ENCODE data around the gene CALR3. TPM values are rescaled to one million over a fixed set of nuclear protein-coding genes. Genes with fewer than 3 reads are reported as not detected.

The CALR3 gene
- total and polyA plus RNA-seq, 2 of the 13 experiments (the other 11 are each of a cell fraction or from before 2014, with no cell fraction given): not detected

DNA sequence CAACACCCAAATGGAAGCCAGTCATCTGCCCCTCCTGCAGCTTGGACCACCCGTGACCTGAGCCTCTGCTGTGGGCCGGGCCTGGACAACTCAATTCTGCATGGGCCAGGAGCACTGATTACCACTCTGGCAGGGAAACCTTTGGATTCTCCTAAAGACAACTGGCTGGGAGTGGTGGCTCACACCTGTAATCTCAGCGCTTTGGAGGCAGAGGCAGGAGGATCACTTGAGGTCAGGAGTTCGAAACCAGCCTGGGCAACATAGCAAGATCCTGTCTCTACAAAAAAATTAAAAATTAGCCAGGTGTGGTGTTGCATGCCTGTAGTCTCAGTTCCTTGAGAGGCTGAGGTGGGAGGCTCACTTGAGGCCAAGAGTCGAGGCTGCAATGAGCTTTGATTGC lies 30.7 kb downstream of the CALR3 start:
- no peak overlapping the region for H3K9ac ChIP-seq (ENCODE audit: insufficient read depth, low read depth, low read length)
- no peak overlapping the region for H3K4me3 ChIP-seq (replicated peaks in 1 of 3; ENCODE audit: insufficient read depth in 1 of 3, low read depth in 2 of 3, low read length in 3 of 3)
- H3K36me3 ChIP-seq (replicated peaks in 1 of 2; ENCODE audit: control insufficient read depth in 1 of 2, insufficient read depth in 2 of 2, low read length in 2 of 2): no peaks in the 10 kb centered on the region; a peak in 2 of 5 replicates
- H3K27me3 ChIP-seq (ENCODE audit: control insufficient read depth in 1 of 2, insufficient read depth in 2 of 2, low read length in 2 of 2): no peaks in the 10 kb centered on the region
- in situ Hi-C loops (cut with HindIII; ENCODE audit: extremely low pct_ligation_motif_present, low pct_unique_long_range_greater_than_20kb) (no loop called here), intact Hi-C loops (cut with micrococcal nuclease; ENCODE audit: unreplicated experiment) (loop anchor here (2.0 kb wide), 2 partner anchors 18 to 32 kb away; partner anchors contain the start of genes C19orf44 and CALR3)
- ChIA-PET POLR2A (interaction anchor here (1.3 kb wide), 1 partner anchor 28 kb away, joined by 4 read pairs; no protein-coding TSS in a partner anchor), CTCF (ENCODE audit: low intra/inter-chr PET ratio, low total read pairs) (no interaction called here)
- no peak for FAIRE-seq
- no peak overlapping the region for H2AFZ ChIP-seq (ENCODE audit: low read length)
- peaks cover 87% of the 10 kb centered on the region for H3K79me2 ChIP-seq (ENCODE audit: insufficient read depth, low read length)
- H3K27ac ChIP-seq (ENCODE audit: extremely low read length, insufficient read depth, low read length): no peak overlapping the region
- no peaks in the 10 kb centered on the region for H3K9me3 ChIP-seq (ENCODE audit: low read length)
- H3K4me1 ChIP-seq (ENCODE audit: insufficient read depth, low read length): peaks cover 87% of the 10 kb centered on the region
- WGBS (ENCODE audit: low lambda C conversion rate): over 99% methylated on average over 4 of the region's 5 CpGs
- no peak for DNase-seq (ENCODE audit: low spot score)
- no peak overlapping the region for H3K4me2 ChIP-seq (ENCODE audit: low read depth, low read length)
- no peak for ATAC-seq
- no TSS peak for BruUV-seq (replicated peaks)
- peaks cover 23% of the 10 kb centered on the region for H4K20me1 ChIP-seq (ENCODE audit: insufficient read depth, low read length)
- no peak for TF ChIP-seq BHLHE40 (IDR thresholded peaks at IDR 0.05; ENCODE audit: low read length)
- TF ChIP-seq MXD3 (CRISPR knock-in tag; IDR thresholded peaks at IDR 0.05): no peak
- TF ChIP-seq, protein P1, sequence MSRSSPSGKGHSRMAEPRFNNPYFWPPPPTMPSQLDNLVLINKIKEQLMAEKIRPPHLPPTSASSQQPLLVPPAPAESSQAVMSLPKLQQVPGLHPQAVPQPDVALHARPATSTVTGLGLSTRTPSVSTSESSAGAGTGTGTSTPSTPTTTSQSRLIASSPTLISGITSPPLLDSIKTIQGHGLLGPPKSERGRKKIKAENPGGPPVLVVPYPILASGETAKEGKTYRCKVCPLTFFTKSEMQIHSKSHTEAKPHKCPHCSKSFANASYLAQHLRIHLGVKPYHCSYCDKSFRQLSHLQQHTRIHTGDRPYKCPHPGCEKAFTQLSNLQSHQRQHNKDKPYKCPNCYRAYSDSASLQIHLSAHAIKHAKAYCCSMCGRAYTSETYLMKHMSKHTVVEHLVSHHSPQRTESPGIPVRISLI (CRISPR knock-in tag; IDR thresholded peaks at IDR 0.05; ENCODE audit: borderline replicate concordance): no peak
- TF ChIP-seq ZNF713 (CRISPR knock-in tag; IDR thresholded peaks at IDR 0.05): no peak
- no peak for TF ChIP-seq ZBTB26 (CRISPR knock-in tag; IDR thresholded peaks at IDR 0.05; ENCODE audit: borderline replicate concordance)
- TF ChIP-seq ZNF331 (CRISPR knock-in tag; IDR thresholded peaks at IDR 0.05): no peak
- TF ChIP-seq ZC3H13 (CRISPR knock-in tag; IDR thresholded peaks at IDR 0.05): 0 out of 2 replicates have a peak, but pooled peaks have one; percentile 31
- no peak for TF ChIP-seq SALL1 (CRISPR knock-in tag; IDR thresholded peaks at IDR 0.05)
- TF ChIP-seq NONO (IDR thresholded peaks at IDR 0.05): no peak
- TF ChIP-seq NONO (CRISPR knock-in tag; conservative IDR thresholded peaks at IDR 0.05): no peak
- TF ChIP-seq ZNF550 (CRISPR knock-in tag; IDR thresholded peaks at IDR 0.05; ENCODE audit: borderline replicate concordance): no peak
- TF ChIP-seq ZFP90 (CRISPR knock-in tag; IDR thresholded peaks at IDR 0.05; ENCODE audit: borderline replicate concordance): no peak
- no peak for TF ChIP-seq ZBTB7B (CRISPR knock-in tag; IDR thresholded peaks at IDR 0.05)
- TF ChIP-seq DR1 (CRISPR knock-in tag; IDR thresholded peaks at IDR 0.05): no peak
- TF ChIP-seq ZNF121 (CRISPR knock-in tag; IDR thresholded peaks at IDR 0.05): peak; percentile 64
- TF ChIP-seq ZNF101 (CRISPR knock-in tag; IDR thresholded peaks at IDR 0.05; ENCODE audit: borderline replicate concordance, low read depth): no peak
- no peak for TF ChIP-seq FOXO1 (CRISPR knock-in tag; IDR thresholded peaks at IDR 0.05)
- TF ChIP-seq, protein P2, sequence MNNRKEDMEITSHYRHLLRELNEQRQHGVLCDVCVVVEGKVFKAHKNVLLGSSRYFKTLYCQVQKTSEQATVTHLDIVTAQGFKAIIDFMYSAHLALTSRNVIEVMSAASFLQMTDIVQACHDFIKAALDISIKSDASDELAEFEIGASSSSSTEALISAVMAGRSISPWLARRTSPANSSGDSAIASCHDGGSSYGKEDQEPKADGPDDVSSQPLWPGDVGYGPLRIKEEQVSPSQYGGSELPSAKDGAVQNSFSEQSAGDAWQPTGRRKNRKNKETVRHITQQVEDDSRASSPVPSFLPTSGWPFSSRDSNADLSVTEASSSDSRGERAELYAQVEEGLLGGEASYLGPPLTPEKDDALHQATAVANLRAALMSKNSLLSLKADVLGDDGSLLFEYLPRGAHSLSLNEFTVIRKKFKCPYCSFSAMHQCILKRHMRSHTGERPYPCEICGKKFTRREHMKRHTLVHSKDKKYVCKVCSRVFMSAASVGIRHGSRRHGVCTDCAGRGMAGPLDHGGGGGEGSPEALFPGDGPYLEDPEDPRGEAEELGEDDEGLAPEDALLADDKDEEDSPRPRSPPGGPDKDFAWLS (CRISPR knock-in tag; IDR thresholded peaks at IDR 0.05; ENCODE audit: borderline replicate concordance): no peak
- TF ChIP-seq ZNF770 (CRISPR knock-in tag; IDR thresholded peaks at IDR 0.05): peak; percentile 68; the same call in 1 of the 2 replicates
